A549 treated with Mapracorat at 1 μM for 4 hours (cell line): ENCODE measurements around the gene ZNF839. TPM values are rescaled to one million over a fixed set of nuclear protein-coding genes. Genes with fewer than 3 reads are reported as not detected.

Source experiments
- total RNA-seq: library from RNA; stranded (reverse); fragments of 200-300 nt; extraction: Qiagen RNA extraction; gene quantifications from 5 replicates; pipeline ENCODE4 v1.2.3, GENCODE V29; 2022

The ZNF839 gene
- total RNA-seq: 6.2 to 7.1 TPM (median 6.7 TPM) in 5 replicates

DNA sequence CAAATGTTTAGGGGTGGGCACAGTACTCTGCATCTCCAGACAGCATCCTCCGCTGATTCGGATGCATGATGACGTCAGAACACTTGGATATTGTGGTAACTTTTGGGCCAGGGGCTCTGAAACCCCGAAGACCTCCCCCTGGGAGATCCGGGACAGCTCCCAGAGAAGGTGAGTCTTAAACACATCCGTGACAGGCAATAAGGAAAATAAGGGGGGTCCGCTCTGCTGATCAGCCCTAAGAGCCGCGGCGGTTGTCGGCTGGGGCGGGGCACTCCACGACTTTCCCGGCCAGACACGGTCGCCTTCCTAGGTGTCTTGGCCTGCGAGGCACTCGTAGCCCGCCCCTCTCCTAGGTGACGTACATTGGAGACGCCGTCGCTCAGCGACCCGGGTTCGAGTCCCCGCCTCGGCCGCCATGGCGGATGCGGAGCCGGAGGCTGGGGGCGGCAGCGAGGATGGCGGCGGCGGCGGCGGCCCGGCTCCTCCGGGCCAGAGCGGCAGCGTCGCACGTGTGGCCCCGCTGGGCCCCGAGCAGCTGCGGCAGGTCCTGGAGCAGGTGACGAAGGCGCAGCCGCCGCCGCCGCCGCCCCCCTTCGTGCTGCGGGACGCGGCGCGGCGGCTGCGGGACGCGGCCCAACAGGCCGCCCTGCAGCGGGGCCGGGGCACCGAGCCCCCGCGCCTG, at the start of gene ZNF839:
Gene ZNF839, plus strand, starts transcription at position 396 of the 682 bp plus-strand sequence. Its CDS starts 20 bp downstream, at position 416.

DNA sequence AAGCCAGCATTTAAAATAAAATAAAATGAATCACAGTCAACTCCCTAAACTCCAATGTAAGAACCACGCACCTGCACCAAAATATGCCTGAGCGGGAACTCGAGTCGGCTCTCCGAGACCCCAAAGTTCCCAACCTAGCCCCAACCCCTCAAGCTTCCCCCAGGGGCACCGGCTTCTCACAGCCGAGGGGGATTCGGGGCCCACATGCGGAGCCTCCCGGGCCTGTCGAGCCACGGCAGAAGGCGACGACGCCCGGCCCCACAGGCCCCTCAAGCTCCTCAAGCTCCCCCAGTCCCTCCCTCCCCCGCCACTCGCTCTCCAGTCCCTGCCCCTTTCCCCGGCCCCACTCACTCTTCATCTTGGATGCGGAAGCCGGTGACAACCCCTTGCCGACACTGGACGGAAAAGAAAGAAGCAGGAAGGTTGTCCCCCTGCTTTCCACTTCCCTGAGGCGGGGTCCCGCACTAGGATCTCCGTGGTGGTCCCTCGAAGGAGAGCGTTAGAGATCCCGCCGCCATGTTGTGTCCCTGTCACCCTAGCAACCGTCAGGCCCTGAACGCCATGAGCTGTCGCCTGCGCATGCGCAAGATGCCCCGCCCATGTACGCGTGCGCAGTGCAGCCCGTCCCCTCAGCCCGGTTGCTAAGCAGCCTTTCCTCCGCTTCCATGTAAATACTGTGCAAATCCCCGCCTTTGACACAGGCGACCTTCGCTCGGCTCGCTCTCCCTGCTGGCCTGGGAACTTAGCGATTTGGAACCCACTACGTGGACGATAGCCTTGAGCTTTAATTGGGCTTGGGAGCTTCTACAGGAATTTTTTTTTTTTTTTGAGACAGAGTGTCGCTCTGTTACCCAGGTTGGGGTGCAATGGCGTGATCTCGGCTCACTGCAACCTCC, 14.7 kb upstream of the ZNF839 start, which contains the start of gene MOK:
Gene MOK, minus strand, starts transcription at position 554 of the 896 bp plus-strand sequence. Its CDS starts 196 bp downstream, at position 358.

DNA sequence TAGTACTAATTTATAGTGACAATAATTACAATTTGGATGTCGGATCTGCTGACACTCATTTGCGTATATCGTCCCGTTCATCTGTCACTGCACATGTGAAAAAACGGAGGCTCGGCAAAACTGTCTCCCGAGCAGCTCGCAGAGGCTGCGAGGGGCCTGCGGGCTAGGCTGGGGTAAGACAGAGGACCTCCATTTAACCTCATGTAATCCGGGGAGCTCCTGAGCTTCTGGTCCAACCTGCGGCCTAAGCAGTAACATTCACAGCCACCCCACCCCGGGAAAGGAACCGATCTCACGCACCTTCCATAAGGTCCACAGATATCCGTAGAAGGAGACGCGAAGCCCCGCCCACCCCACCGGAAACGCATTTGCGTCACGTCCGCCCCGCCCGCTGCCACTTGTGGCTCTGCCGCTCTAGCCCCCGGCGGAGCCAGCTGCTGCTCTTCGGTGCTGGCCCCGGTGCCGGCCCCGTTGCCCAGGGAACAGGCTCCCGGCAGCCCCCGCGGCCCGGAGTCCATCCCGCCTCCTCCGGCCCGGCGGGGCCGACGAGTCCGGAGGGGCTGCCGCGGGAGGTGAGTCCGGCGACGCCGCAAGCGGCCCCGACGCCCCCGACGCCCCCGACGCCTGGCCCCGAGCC, 43.1 kb downstream of the ZNF839 start, which contains the start of the genes CINP and TECPR2:
Gene CINP, minus strand, starts transcription at position 346 of the 637 bp plus-strand sequence. Its CDS starts 39 bp downstream, at position 307.
Gene TECPR2, plus strand, starts transcription at position 397 of the 637 bp plus-strand sequence. CDS start 13,781 bp downstream, outside the sequence.

Other genes starting within 250 kb of the ZNF839 start
- 662 to 857 TPM (median 742 TPM) in 5 replicates for gene HSP90AA1, start 232.7 kb upstream of the ZNF839 start, total RNA-seq
- gene WDR20, start 179.8 kb upstream of the ZNF839 start, total RNA-seq: 21.4 to 23.0 TPM (median 21.8 TPM) in 5 replicates
- 19.1 to 22.8 TPM (median 21.5 TPM) in 5 replicates for gene MOK, start 14.6 kb upstream of the ZNF839 start, total RNA-seq
- gene CINP, start 43.1 kb downstream of the ZNF839 start, total RNA-seq: 56.0 to 68.8 TPM (median 57.3 TPM) in 5 replicates
- 5.7 to 10.0 TPM (median 8.5 TPM) in 5 replicates for gene TECPR2, start 43.2 kb downstream of the ZNF839 start, total RNA-seq
- gene ANKRD9, start 190.0 kb downstream of the ZNF839 start, total RNA-seq: 4.5 to 12.8 TPM (median 12.0 TPM) in 5 replicates